GM19324 (cell line): ENCODE results near the gene CSN3.
"Not testable (repeated sequence)": the region's sequence is repeated elsewhere in the genome, so short reads cannot be mapped to it uniquely, and the experiment has no call there.

Experiments used
- ATAC-seq: cut with Tn5 transposase; IDR thresholded peaks from one replicate; pipeline ENCODE4 v1.9.1; 2021; ENCODE audit warnings: mild to moderate bottlenecking, moderate library complexity; ENCODE audit not compliant: unreplicated experiment, low FRiP score

The CSN3 gene, protein sequence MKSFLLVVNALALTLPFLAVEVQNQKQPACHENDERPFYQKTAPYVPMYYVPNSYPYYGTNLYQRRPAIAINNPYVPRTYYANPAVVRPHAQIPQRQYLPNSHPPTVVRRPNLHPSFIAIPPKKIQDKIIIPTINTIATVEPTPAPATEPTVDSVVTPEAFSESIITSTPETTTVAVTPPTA

DNA sequence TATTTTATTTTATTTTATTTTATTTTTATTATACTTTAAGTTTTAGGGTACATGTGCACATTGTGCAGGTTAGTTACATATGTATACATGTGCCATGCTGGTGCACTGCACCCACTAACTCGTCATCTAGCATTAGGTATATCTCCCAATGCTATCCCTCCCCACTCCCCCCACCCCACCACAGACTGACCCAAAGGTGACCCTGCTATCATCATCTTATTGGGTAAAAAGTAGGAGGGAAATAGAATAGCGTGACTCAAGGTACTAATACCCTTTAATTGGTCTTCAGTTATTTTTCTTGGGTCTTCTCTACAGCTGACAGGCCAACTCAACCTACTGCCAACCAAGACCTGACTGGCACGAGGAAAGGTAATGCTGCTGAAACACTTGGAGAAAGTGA lies at the start of gene CSN3:
CSN3 (plus strand) TSS at position 301 of the 400 bp plus-strand sequence. CDS start 2,223 bp downstream, outside the sequence.
- ATAC-seq = not testable (repeated sequence)

DNA sequence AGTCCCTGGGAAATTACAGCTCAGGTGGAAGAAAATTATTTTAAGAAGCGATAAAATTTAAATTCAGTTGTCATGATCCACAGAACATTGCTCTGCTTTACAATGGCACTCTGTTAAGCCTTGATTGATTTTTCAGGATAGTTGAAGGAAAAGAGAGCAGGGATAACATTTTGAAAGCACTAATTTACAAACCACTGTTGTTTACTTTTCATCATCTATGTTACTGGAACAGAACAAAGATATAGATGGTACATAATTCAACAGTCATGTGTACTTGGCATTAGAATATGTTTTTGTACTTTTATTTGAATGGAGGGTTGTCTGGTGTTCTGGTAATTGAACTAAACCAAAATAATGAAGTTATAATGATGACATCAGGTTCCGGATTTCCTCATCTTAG lies 49.5 kb upstream of the CSN3 start:
- ATAC-seq = no peak

DNA sequence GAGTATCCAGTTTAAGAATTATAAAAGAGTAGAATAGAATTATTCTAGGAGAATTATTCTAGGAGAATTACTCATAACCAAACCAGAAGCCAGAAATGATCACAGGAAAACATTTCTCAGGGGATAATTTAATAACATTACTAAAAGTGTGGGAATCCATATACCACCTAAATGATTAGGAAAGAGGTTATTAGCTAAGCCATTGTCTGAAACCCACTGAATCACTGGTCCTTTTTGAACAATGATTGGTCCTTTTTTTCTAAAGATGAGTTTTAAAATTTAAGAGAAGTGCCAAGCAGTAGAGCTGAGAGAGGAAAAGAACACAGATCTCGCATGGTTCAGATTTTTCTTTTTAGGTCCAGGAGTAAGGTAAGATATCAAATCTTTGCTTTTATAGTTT lies 47.0 kb upstream of the CSN3 start, which contains the start of gene ODAM:
ODAM (plus strand) TSS at position 301 of the 400 bp plus-strand sequence. CDS start 819 bp downstream, outside the sequence.
- no peak for ATAC-seq

DNA sequence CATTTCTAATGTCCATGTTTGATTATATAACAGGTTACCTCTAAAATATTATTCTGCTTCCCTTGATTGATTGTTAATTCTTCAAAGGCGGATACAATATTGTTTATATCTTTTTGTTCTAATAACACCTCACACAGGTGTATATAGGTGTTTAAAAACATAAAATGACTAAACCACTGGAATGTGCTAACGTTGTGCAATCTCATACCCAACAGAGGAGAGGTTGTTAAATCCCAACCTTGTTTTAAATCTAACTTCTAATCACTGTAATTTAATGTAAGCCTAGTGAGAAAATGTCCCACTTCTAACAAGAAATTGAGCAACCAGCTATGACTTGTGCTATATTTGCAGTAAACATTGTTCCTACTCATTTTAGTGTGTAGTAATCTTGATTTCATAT lies 45.5 kb upstream of the CSN3 start:
- no peak for ATAC-seq

DNA sequence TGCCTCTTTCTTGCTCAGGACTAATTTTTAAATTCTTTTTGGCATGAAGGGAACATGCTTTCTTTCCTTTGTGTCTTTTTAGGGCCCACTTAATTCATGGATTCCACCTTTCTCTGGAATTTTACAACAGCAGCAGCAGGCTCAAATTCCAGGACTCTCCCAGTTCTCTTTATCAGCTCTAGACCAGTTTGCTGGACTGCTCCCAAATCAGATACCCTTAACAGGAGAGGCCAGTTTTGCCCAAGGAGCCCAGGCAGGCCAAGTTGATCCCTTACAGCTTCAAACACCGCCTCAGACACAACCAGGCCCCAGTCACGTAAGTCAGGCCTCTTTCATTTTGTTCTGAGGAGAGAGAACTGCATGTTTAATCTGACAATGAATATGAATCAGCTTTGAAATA lies 44.6 kb upstream of the CSN3 start:
- ATAC-seq = no peak

DNA sequence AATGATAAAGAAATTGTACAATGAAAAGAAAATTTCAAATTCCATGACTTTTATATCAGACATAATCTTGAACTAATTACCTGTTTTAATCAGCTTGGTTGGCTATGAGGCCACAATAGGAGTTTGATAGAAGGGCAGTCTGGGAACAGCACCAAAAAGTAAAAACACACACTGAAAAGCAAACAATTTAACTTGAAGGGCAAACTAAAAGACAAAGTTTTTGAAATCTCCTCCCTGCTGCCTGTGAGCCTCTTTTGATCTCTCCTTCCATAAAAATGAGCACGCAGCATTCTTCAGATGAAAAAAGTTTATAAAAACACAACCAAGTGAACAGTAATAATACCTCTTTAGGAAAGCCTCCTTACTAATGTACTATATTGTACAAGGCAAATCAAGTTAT lies 38.8 kb upstream of the CSN3 start:
- ATAC-seq = no peak

DNA sequence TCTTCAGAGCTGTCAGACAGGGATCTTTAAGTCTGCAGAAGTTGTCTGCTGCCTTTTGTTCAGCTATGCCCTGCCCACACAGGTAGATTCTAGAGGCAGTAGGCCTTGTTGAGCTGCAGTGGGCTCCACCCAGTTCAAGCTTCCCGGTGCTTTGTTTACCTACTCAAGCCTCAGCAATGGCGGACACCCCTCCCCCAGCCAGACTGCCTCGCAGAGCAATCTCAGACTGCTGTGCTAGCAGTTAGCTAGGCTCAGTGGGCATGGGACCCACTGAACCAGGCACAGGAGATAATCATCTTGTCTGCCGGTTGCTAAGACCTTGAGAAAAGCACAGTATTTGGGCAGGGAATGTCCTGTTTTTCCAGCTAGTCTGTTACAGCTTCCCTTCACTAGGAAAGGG lies 29.6 kb upstream of the CSN3 start:
- not testable (repeated sequence) for ATAC-seq

DNA sequence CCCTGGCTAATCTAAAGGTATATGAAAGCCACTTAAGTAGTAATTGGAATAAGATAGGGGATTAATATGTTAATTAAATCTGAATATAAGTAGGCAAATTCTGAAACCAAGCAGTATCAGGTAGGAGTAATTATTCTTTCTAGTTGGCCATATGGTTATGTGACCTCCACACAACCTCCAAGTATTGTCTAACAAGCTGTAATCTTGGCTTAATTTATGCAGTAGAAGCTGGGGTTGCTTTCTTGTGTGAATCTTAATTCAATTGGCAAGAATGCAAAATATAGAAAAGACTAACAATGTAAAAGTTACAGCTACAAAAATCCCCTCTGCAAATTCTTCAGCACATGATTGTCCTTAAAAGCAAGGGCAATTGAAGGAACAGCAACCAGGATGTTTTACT lies 26.3 kb upstream of the CSN3 start:
- ATAC-seq = not testable (repeated sequence)

DNA sequence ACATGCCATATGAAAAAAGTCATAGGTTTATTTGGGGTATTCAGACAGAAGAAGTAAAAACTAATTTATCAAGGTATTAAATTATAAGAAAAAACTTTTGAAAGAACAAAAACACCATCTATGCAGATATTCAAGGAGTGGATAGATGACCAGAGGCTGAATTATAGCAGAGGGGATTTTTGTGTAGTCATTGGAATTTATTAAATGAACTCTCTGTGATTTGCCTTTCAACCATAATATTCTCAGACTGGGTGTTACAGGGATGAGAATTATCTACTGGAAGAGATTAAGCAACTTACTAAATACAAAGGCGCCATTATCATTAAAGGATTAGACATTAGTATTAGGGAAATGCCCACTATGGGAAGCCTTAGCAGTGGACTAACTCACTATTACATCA lies 25.8 kb upstream of the CSN3 start:
- not testable (repeated sequence) for ATAC-seq

DNA sequence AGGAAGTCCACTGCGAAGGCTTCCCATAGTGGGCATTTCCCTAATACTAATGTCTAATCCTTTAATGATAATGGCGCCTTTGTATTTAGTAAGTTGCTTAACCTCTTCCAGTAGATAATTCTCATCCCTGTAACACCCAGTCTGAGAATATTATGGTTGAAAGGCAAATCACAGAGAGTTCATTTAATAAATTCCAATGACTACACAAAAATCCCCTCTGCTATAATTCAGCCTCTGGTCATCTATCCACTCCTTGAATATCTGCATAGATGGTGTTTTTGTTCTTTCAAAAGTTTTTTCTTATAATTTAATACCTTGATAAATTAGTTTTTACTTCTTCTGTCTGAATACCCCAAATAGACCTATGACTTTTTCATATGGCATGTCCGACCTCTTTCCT lies 21.0 kb upstream of the CSN3 start:
- not testable (repeated sequence) for ATAC-seq

DNA sequence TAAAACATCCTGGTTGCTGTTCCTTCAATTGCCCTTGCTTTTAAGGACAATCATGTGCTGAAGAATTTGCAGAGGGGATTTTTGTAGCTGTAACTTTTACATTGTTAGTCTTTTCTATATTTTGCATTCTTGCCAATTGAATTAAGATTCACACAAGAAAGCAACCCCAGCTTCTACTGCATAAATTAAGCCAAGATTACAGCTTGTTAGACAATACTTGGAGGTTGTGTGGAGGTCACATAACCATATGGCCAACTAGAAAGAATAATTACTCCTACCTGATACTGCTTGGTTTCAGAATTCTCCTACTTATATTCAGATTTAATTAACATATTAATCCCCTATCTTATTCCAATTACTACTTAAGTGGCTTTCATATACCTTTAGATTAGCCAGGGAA lies 20.6 kb upstream of the CSN3 start:
- not testable (repeated sequence) for ATAC-seq

DNA sequence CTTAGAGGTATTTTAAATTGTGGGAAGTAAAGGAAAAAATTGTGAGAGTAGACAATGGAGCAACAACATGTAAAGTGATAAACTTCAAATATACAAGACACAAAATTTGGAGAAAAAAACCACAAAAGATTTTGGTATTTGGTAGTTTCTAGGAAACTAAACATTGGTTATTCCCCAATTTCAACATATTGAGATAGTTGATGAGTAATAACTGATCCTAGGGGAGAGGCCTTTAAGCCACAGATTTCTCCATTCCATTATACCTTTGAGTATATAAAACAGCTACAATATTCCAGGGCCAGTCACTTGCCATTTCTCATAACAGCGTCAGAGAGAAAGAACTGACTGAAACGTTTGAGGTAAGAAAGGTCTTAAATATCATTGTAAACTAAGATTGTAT lies 16.6 kb upstream of the CSN3 start, which contains the start of gene FDCSP:
FDCSP (plus strand) TSS at position 301 of the 400 bp plus-strand sequence. CDS start 5,071 bp downstream, outside the sequence.
- ATAC-seq = no peak

DNA sequence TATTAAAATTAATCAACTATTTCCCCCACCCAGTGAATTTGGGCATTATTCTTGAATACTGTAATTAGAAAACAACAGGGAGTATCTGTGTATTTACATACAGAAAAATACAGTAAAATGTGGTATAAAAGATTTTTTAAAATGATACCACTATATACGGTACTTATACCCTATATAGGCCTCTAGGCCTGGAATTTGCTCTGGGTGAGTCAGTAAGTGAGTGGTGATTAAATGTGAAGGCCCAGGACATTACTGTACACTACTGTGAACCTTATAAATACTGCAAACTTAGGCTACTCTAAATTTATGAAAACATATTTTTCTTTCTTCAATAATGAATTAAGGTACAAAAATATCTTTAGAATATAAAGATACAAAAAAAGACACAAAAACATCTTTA lies 6.3 kb upstream of the CSN3 start:
- ATAC-seq = no peak

DNA sequence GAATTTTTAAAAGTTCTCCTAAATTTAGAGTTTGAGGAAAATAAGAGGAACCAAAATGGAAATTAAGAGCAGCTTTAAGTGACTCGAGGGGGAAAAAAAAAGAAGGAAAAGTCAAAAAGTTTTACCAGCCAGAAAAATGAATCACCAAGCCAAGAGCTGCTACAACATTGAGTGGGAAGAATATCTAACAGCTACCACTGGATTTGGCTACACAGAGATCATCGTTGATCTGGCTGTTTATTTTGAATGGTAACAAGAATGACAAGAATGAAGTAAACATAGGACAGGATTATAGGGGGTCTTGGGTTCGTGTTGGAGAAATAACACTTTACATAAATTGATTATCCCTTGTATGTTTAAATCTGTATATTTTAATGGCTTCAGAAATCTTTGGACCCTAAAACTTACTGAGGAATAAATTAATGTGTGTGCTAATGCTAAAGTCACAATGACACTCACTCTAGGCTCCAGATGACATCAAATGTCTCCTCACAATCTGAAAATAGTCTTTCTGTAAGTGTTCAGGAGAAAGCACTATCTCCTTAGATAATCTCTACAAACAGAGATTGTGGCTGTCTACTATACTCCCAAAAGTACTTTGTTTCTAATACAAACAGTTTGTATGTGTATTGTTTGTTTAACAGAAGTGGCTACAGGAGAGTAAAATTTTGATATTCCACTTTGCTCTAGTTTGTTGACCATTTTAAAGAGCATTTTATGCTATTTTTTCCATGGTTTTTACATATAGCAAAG lies 3.1 kb upstream of the CSN3 start:
- ATAC-seq = no peak

DNA sequence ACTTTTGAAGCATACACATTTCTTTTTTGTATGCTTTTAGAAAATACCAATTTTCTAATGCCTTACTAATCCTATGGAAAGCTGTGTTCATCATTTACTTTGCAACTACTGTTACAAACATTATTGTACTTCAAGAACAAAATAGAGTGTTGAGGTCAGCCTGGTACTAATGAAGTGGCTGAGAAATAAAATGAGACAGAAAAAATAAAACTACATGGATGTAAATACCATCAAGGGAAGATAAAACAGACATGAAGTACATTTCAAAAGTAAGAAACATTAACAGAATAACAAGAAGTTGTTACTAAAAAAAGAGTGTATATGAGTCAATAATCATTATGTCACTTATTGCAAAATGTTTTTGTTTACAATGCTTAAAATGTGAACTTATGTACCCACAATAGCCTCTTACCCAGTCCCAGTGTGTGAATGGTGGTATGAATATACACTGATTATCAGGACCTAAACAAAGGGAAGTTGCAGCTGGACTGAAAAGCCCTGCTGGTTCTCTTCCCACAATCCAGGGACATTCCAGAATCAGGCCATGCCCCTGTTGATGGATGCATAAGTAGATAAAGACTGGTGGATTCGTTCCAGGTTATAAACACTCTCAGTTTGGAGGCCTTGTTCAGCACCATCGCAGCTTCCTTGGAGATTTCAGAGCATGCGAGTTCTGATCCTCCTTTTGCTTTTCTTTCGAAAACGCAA lies 2.4 kb upstream of the CSN3 start:
- ATAC-seq = no peak

DNA sequence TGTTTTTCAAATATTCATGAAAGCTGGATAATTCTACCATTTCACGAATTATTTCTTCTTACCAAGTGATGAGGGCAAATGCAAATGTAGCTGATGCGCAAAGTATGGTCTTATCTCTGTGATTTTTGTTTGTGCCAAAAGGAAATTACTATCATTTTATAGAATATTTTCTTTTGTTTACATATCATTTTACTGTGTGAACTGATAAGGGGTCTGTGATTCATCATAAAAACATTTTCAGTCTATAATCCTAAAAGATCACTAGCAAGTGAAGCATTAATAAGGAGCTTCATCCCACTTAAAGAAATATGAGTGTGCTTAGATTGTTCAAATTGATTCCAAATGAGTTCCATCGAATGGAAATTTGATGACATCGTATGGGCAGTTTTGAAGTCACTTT lies 694 bp downstream of the CSN3 start:
- no peak for ATAC-seq

DNA sequence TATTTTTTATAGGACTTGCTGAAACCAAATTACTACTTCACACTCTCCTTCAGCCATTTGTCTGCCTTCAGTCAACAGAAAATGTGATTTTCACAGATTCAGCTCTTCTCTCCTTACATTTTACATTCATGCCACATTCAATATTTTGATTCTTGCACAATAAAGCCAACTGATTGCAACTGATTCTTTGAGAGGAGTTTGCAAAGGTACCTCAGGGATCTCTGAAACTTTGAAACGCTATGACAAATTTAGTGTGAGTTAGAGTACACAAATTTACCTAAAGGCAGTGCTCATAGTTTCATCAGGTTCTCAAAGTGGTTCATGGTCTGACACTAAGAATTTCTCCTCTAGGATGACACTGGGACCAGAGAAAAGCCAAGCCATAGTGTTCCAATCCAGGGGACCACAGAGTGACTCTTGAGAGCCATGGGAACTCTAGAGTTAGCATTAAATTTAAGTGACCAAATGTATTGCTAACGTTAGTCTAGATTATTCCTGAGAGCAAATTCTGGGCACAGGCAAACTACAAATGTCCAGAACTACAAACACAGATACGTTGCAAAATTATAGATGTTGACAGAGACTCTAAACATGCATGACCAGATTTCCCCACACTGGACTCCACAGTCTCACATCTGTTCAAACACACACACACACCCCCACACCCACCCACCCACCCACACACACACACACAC lies 9.0 kb downstream of the CSN3 start:
- no peak for ATAC-seq

DNA sequence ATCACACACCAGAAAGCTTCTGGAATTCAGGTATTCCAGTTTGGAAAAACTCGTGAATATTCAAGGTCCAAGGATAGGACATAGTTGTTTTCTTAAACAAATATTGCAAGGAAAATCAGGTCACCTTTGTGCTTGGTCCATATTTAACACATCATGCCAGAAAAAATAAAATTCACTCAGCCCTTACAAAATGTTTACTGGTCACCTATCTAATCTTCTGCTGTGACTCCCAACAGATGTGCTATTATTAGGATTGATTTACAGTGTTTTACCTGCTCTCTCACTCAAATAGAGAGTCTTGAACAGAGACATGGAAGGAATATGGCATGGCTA lies 9.5 kb downstream of the CSN3 start:
- no peak for ATAC-seq

DNA sequence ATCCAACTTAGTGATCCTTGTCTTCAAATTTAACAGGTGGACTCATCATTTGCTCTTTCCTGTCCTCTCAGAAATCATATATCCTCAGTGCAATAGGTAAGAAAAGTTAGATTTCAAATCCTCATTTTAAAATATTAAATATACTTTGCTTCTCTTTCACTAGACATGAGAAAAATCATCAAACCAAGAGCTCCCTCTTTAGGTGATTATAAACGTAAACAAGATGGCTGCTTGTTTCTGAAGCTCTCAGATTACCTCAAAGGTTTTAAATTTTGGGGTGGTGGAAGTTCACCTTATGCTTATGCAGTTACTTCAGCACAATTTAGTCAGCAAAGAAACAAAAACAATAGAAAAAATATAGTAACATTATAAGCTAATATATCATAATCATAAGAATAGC lies 27.3 kb downstream of the CSN3 start:
- no peak for ATAC-seq

DNA sequence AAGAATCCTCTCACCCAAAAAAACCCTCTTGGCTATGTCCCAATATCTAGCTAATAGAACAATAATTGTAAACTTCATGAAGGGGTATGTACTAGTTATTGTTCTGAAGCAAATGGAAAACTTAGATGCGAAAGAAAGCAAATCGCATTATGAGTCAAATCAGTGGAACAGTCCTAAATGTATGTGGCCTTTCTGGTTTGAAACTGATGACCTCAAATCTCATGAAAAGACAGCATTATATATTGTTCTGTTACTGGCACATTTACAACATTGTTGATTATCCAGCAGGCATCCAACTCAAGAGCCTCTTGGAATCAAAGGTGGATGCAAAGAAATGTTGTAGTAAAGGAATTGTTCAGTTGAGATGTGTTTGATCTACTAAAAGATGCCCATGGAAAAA lies 34.7 kb downstream of the CSN3 start:
- ATAC-seq = no peak

DNA sequence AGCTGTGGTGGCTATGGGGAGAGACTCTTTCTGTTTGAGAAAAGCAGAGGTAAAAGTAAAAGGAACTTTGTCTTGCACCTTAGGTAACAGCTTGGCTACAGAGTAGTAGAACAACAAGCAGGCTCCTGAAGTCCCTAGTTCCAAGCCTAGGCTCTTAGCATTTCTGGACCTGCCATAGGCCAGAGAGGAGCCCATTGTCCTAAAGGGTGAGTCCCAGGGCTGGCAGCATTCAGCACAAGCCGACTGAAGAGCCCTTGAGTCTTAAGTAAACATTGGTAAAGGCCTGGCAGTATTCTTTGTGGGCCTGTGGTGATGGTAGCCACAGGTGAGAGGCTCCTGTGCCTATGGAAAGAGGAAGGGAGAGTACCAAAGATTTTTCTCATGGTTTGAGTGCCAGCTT lies 38.2 kb downstream of the CSN3 start:
- ATAC-seq = no peak
